HG03521 (cell line): ENCODE results near the gene ALG3.

Experiments
- ATAC-seq: cut with Tn5 transposase; IDR thresholded peaks from one replicate; pipeline ENCODE4 v1.9.1; 2021; ENCODE audit warnings: mild to moderate bottlenecking, moderate library complexity; ENCODE audit not compliant: unreplicated experiment

The ALG3 gene

GRCh38 chr3:184200825-184201224 lies 47.9 kb downstream of the ALG3 start:
- ATAC-seq, result no peak

- no peak for ATAC-seq
Observed at GRCh38 chr3:184198509-184198908, 50.3 kb downstream of the ALG3 start.

- ATAC-seq, result no peak
Observed at GRCh38 chr3:184196536-184196935, 52.2 kb downstream of the ALG3 start.

- ATAC-seq, result no peak
Observed at GRCh38 chr3:184193991-184194539, 54.7 kb downstream of the ALG3 start.

GRCh38 chr3:184192889-184193288 lies 55.9 kb downstream of the ALG3 start:
- no peak for ATAC-seq
